Stomach (tissue), 4 donors: ENCODE data around the gene ZSWIM5.

Experiments used
- EP300 ChIP-seq: sonication (generic); formaldehyde crosslinking; IDR thresholded peaks from one replicate; pipeline ENCODE4 v1.6.1; 2017; ENCODE audit warnings: antibody characterized with exemption
- POLR2A ChIP-seq, 4 donors: fragments of 450-650 bp; IDR thresholded peaks; one replicate each; pipeline ENCODE4 v1.6.1; 2016; ENCODE audit warnings: antibody characterized with exemption in 4 of 4, control low read depth in 2 of 4, mild to moderate bottlenecking in 1 of 4, moderate library complexity in 1 of 4
- POLR2AphosphoS5 ChIP-seq, 3 donors: sonication (generic); formaldehyde crosslinking; IDR thresholded peaks; one replicate each; pipeline ENCODE4 v1.6.1; 2016; ENCODE audit warnings: antibody characterized with exemption in 3 of 3
- TF ChIP-seq, protein P1 (sequence below), 7 experiments: fragments of 450-650 bp in 4 of 7; fragments of 200-600 bp in 3 of 7; sonication (generic) in 3 of 7; IDR thresholded peaks; one replicate each; pipeline ENCODE4 v1.5.1; 2016 to 2019; ENCODE audit warnings: antibody characterized with exemption in 7 of 7, control low read depth in 2 of 7, mild to moderate bottlenecking in 1 of 7

DNA sequence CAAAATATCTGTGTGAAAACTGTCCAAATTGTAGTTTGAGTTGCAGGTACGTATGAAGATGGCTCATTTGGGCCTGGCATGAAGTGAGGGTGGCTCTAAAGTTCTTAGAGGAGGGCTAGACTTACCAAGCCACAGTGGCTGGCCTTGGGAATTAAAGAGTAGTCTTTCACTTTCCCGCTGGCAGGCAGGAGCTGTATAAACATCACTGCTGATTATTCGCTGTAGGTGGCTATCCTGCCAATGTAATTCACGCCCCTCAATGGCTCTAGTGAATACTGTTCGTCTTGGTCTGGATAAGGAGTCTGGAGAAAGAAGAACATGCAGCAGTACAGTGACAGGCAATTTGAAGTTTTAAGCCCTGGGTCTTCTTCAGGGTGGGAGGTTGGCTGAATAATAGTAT lies 163.3 kb downstream of the ZSWIM5 start:
- TF ChIP-seq POLR2AphosphoS5 (IDR thresholded peaks at IDR 0.05) (no peak), POLR2A (IDR thresholded peaks at IDR 0.05) (no peak), EP300 (no peak)
- TF ChIP-seq, protein P1, sequence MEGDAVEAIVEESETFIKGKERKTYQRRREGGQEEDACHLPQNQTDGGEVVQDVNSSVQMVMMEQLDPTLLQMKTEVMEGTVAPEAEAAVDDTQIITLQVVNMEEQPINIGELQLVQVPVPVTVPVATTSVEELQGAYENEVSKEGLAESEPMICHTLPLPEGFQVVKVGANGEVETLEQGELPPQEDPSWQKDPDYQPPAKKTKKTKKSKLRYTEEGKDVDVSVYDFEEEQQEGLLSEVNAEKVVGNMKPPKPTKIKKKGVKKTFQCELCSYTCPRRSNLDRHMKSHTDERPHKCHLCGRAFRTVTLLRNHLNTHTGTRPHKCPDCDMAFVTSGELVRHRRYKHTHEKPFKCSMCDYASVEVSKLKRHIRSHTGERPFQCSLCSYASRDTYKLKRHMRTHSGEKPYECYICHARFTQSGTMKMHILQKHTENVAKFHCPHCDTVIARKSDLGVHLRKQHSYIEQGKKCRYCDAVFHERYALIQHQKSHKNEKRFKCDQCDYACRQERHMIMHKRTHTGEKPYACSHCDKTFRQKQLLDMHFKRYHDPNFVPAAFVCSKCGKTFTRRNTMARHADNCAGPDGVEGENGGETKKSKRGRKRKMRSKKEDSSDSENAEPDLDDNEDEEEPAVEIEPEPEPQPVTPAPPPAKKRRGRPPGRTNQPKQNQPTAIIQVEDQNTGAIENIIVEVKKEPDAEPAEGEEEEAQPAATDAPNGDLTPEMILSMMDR (IDR thresholded peaks at IDR 0.05), result no peak
